GM10248 (cell line): ENCODE data around the gene ZDHHC16.
A peak's percentile ranks its signal among the peaks of the same experiment; 100 is the strongest.
"Not testable (repeated sequence)": the region's sequence is repeated elsewhere in the genome, so short reads cannot be mapped to it uniquely, and the experiment has no call there.

Experiments used
- CTCF ChIA-PET: fragments of 300-600 bp; sonication (Branson Sonifier 250); formaldehyde crosslinking; extraction: SDS; loops from one replicate; lab custom pipeline; 2021; ENCODE audit warnings: antibody characterized with exemption; lab: Yijun Ruan, JAX
- POLR2A ChIA-PET: fragments of 350-650 bp; sonication (Branson Sonifier 250); formaldehyde crosslinking; extraction: SDS; loops from one replicate; lab custom pipeline; 2020; ENCODE audit warnings: antibody characterized with exemption; lab: Yijun Ruan, JAX
- DNase-seq: peaks from one replicate; pipeline ENCODE4 v3.0.0; 2012; ENCODE audit errors: extremely low spot score
- TF ChIP-seq, protein P1 (sequence below): IDR thresholded peaks from 2 replicates; pipeline ENCODE4 v1.5.1; 2012; ENCODE audit warnings: mild to moderate bottlenecking, low read depth; ENCODE audit errors: extremely low read depth, missing control alignments, control extremely low read depth

Gene ZDHHC16

DNA sequence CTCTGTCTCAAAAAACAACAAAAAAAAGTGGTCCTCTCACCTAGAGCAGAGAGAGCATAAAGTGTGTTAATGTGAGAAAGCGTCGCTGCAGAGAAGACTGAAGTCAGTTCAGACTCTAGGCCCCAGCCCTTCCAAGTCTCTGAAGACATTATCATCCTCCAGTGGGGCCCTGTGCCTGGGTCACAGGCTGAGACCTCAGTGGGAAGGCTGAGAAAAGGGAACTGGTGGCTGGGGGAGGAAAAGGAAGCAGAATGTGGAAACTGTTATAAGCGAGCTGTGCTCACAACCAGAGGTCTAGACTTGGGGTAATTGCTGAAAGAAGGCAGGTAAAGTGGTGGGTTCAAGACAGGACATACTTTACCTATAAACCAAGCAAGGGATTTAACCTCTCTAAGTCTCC is 39.9 kb upstream of the ZDHHC16 start:
- TF ChIP-seq, protein P1, sequence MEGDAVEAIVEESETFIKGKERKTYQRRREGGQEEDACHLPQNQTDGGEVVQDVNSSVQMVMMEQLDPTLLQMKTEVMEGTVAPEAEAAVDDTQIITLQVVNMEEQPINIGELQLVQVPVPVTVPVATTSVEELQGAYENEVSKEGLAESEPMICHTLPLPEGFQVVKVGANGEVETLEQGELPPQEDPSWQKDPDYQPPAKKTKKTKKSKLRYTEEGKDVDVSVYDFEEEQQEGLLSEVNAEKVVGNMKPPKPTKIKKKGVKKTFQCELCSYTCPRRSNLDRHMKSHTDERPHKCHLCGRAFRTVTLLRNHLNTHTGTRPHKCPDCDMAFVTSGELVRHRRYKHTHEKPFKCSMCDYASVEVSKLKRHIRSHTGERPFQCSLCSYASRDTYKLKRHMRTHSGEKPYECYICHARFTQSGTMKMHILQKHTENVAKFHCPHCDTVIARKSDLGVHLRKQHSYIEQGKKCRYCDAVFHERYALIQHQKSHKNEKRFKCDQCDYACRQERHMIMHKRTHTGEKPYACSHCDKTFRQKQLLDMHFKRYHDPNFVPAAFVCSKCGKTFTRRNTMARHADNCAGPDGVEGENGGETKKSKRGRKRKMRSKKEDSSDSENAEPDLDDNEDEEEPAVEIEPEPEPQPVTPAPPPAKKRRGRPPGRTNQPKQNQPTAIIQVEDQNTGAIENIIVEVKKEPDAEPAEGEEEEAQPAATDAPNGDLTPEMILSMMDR: no peak
- CTCF ChIA-PET: interaction anchor here (0.8 to 5.0 kb wide), 5 partner anchors 14 to 149 kb away, joined by 3 to 62 read pairs (median 3); no protein-coding TSS in a partner anchor
- DNase-seq: no peak
- POLR2A ChIA-PET: no interaction called here

DNA sequence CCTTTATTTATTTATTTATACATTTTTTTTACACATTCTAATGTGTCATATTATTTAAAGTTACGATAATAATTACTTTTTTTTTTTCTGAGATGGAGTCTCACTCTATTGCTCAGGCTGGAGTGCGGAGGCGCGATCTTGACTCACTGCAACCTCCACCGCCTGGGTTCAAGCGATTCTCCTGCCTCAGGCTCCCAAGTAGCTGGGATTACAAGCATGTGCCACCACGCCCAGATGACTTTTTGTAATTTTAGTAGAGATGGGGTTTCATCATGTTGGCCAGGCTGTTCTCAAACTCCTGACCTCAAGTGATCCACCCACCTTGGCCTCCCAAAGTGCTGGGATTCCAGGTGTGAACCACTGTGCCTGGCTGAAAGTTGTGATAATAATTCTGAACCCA is 39.5 kb upstream of the ZDHHC16 start:
- DNase-seq, POLR2A ChIA-PET: not testable (repeated sequence)
- CTCF ChIA-PET: interaction anchor here (0.6 to 5.0 kb wide), 10 partner anchors 14 to 149 kb away, joined by 3 to 62 read pairs (median 3); no protein-coding TSS in a partner anchor

DNA sequence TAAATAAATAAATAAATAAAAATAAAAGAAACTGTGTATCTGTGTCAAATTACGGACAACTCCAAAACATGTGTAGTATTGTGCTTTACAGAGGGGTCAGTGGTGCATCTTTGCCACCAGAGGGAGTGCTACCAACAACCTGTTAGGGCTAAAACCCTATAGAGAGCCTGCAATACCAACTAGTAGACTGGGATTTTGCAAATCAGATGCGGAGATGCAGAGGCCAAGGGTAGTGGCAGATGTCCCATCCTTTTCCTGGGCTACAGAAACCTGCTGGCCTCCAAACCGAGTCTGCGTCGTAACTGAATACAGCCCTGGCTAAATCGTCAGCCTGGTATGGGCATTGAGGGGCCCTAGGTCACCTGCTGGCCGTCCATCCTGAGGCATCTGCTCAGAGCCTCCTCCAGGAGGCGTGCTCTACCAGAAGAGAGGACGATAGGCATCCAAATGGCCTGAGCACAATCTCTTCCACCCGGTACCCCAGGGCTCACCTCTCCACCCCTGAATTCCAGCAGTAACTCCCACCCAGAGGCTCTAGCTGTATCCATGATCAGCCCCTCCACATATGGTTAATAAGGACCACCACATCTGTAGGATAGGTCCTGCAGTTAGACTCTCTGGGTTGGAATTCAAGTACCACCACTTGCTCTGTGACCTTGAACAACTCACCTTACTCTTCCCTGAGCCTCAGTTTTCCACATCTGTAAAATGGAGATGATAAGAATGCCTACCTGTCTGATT is 38.6 kb upstream of the ZDHHC16 start:
- CTCF ChIA-PET: interaction anchor here (0.7 to 5.0 kb wide), 13 partner anchors 13 to 148 kb away, joined by 3 to 62 read pairs (median 3); no protein-coding TSS in a partner anchor
- peak; percentile 80 for DNase-seq
- POLR2A ChIA-PET: no interaction called here
- TF ChIP-seq, protein P1: peak; percentile 88

DNA sequence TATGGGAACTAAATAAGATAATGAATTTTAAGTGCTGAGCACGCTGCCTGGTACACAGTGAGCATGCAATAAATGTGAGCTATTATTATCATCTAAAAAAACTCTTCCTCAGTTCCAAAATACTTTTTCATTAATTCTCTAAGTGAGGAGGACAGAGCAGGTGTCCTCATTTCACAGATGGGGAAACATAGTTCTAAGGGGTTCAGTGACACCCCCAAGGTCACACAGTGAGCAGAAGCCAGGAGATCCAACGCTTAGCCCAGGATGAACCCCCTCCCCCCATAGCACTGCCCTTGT is 38.1 kb upstream of the ZDHHC16 start:
- ChIA-PET CTCF (interaction anchor here (0.9 to 5.0 kb wide), 7 partner anchors 13 to 145 kb away, joined by 3 to 62 read pairs (median 5); no protein-coding TSS in a partner anchor), POLR2A (no interaction called here)
- TF ChIP-seq, protein P1: no peak
- no peak for DNase-seq

DNA sequence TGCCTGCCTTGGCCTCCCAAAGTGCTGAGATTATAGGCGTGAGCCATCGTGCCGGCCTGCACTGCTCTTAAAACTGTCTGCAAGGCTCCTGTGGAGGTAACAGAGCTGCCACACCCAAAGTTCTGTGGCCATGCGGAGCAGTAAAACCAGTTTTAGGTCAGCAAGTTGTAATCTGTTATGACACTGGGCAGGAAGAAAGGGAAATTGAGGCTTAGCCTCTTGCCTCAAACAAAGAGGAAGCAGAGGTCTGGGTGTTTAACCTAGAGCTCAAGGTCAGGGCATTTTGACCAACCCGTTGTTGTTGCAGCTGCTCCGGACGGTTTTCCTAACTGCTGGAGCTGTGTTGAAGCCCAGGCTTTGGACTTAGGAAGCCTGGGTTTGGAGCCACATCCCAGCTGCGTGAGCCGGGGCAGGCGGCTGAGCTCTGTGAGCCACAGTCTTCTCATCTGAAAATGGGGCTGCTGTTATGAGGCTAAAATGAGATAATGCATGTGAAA is 37.4 kb upstream of the ZDHHC16 start:
- TF ChIP-seq, protein P1: no peak
- ChIA-PET POLR2A (no interaction called here), CTCF (interaction anchor here (0.6 to 5.0 kb wide), 11 partner anchors 9 to 1807 kb away, joined by 3 to 62 read pairs (median 5); partner anchors contain the start of gene UBTD1)
- DNase-seq: no peak

DNA sequence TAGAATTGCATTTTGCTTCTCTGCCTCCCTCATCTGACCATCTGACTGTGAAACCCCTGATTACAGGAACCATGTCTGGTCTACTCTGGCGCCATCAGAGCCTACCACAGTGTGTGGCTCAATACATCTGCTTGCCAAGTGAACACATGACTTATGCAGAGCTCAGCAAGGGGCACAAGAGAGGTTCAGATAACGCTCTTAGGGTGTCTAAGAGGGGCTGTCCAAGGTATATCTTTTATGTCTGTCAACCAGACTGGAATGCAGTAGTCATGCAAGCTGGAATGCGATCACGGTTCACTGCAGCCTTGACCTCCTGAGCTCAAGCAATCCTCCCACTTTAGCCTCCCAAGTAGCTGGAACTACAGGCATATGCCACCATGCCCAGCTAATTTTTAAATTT is 34.6 kb upstream of the ZDHHC16 start:
- ChIA-PET CTCF (interaction anchor here (1.4 to 5.6 kb wide), 3 partner anchors 9 to 12 kb away, joined by 5 to 38 read pairs (median 7); partner anchors contain the start of gene RRP12), POLR2A (interaction anchor here (1.2 kb wide), 1 partner anchor 10 kb away, joined by 7 read pairs; the partner anchor contains the start of gene RRP12)
- TF ChIP-seq, protein P1: no peak
- no peak for DNase-seq

DNA sequence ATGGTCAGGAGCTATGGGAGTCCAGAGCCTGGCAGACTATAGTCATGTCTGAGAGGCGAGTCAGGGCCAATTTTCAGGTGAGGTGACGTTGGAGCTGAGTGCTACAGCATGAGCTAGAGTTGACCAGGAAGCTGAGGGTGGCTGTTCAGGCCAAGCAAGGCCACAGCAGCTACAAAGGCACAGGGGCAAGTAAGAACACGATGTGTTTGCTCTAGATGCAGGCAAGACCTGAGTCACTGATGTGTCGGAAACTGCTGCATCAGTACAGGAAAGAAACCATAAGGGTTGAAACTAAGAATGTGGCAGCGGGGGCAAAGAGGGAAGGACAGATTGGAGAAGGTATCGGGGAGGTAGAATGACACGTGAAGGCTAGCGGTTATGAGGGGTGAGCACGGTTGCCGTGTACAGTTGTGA is 33.1 kb upstream of the ZDHHC16 start:
- ChIA-PET CTCF (interaction anchor here (0.8 to 5.6 kb wide), 4 partner anchors 10 to 199 kb away, joined by 3 to 38 read pairs (median 4); partner anchors contain the start of gene RRP12), POLR2A (interaction anchor here (0.6 to 2.1 kb wide), 2 partner anchors 12 to 15 kb away, joined by 5 to 9 read pairs; partner anchors contain the start of gene RRP12)
- TF ChIP-seq, protein P1: no peak
- no peak for DNase-seq
